ENCODE data around the gene TMED4.

DNA sequence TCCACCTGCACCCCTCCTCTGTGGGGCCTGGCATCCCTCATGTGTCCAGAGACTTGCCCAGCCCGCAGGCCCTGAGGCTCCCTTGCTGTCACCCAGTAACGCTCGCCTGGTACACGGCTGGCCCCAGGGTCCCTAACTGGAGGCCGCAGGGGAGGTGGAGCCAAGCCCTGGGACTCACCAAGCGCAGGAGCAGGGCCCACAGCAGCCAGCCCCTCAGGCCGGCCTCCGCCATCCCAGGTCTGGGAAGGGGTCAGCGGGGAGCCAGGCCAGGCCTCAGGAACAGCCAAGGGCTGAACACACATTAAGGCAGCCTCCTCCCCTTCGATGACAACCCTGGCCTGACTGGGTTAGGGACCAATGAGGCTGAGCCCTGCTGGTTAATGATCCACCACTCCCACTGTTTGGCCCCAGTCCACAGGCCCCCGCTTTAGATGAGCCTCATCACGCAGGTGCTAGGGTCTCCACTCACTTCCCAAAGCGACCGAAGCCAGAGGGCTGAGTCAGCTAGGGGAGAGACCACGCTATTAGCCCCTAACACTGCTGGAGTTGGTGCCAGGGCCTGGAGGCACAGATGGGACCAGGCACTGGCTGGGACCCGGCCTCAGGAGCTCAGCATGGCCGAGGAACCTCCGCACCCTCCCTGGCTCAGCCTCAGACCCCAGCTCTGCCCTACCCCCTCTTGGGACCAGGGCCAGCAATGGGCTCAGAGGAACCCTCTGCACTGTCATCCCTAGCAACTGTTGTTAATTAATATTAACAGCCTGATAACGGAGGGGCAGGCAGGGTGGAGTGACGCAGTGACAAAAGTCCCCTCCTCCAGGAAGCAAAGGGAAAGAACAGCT, 40.8 kb downstream of the TMED4 start, which contains the start of gene NPC1L1:
- no peak for TF ChIP-seq CTCF (IDR thresholded peaks at IDR 0.05; ENCODE audit: low read depth, low read length, missing input control)
- TF ChIP-seq, protein P1, sequence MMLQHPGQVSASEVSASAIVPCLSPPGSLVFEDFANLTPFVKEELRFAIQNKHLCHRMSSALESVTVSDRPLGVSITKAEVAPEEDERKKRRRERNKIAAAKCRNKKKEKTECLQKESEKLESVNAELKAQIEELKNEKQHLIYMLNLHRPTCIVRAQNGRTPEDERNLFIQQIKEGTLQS (IDR thresholded peaks at IDR 0.05): no peak
- TF ChIP-seq FOXA1 (IDR thresholded peaks at IDR 0.05): no peak
- TF ChIP-seq RXRA (IDR thresholded peaks at IDR 0.05): peak; percentile 28 to 42
- TF ChIP-seq ZBTB33 (IDR thresholded peaks at IDR 0.05): no peak
